GM18868 (cell line): ENCODE data around the gene PIGL.
"Not testable (repeated sequence)": the region's sequence is repeated elsewhere in the genome, so short reads cannot be mapped to it uniquely, and the experiment has no call there.

Experiments
- ATAC-seq: cut with Tn5 transposase; IDR thresholded peaks from one replicate; pipeline ENCODE4 v1.9.1; 2021; ENCODE audit warnings: mild to moderate bottlenecking, moderate library complexity; ENCODE audit not compliant: unreplicated experiment

The PIGL gene

DNA sequence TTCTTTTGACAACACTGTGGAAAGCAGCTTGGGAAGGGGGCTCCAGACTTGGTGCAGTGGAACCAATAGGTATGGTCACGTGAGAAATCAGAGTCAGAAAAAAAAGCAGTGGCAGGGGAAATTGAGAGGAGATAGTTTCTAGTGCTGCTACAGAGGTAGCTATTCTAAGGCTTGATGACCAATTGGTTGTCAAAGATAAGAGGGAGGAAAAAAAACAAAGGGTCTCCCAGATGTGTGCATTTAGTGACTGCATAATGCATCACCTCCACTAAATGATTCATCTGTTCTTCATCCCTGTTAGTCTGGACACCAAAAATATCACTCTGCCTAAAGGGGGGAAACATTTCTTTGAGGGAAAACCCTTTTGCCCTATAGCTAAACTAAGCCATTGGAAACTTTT lies 56.5 kb downstream of the PIGL start:
- ATAC-seq: no peak

DNA sequence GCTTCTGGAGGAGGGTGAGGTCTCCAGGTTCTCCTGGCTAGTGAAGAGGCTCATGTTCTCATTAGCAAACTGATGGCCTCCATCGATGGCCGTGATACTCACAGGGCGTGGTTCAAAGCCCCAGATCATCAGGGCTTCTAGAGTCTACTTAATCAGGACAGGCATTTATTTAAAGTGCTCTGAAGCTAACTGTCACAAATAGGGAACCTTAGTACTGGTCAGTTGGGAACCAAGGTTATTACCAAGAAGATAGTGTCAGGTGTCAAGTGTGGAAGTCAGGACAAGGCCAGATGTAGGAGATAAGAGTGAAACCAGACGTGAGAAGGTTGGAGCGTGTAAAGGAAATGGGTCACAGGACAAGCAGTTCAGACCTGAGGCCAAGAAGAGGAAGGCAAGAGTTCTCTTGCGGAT lies 56.9 kb downstream of the PIGL start:
- no peak for ATAC-seq

DNA sequence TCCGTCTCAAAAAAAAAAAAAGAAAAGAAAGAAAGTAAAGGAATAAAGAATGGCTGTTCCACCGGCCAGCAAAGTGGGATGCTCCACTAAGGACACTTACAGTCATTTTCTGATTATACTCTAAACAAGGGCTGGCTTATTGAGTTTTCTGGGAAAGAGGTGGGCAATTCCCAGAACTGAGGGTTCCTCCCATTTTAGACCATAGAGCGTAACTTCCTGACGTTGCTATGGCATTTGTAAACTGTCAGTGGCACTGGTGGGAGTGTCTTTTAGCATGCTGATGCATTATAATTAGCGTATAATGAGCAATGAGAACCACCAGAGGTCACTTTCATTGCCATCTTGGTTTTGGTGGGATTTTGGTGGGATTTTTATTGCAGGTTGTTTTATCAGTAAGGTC lies 58.0 kb downstream of the PIGL start:
- ATAC-seq: no peak

DNA sequence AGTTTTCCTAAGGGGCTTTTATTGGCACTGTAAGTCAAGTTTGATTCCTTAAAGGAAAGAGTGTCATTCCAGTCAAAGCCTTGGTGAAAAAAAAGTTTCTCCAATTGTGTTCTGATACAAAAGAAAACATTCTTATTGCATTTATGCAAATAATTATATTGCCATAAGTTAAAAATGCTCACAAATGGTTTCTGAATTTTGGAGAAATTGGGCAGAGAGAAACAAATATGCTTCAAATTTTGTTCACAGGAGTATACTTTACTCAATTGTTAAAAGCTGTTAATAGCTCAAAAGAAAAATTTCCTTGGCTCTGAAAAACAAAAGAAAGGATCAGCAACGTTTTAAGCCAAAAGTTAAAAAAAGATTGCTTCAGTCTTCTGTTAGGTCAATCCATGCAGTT lies 60.2 kb downstream of the PIGL start:
- ATAC-seq: no peak

DNA sequence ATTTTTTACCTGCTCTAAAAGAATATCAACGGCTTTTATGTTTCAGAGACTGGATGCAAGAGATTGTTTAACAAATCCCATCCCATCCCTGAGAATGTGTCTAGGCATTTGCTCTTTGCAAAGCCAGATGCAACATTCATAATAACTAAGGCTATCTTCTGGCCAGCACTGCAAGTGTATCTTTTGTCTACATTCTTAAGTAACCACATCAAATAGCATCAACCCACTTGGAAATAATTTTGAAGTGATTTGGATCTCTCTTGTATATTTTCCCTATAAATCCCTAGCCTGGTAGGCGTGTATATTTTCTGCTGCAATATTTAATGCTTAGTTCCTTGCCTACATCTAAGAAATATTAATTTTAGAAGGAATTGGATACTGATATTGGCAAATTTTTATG lies 64.3 kb downstream of the PIGL start:
- no peak for ATAC-seq

DNA sequence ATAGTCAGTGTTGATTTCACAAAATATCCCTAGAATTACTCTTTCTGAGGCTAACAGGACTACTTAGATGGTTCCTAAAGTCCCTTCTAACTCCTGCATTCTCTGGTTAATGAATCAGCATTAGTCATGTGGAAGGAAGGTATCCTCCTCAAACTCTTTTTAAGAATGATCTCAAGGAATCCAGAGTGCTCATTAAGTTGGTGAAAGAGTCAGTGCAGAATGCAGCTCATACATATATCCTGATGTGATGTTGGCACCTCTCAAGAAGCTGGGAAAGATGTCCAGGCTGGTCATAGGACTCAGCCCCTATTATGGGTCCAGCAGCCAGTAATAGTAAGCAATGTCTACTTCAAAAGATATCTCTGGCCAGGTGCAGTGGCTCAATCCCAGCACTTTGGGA lies 65.5 kb downstream of the PIGL start:
- no peak for ATAC-seq

DNA sequence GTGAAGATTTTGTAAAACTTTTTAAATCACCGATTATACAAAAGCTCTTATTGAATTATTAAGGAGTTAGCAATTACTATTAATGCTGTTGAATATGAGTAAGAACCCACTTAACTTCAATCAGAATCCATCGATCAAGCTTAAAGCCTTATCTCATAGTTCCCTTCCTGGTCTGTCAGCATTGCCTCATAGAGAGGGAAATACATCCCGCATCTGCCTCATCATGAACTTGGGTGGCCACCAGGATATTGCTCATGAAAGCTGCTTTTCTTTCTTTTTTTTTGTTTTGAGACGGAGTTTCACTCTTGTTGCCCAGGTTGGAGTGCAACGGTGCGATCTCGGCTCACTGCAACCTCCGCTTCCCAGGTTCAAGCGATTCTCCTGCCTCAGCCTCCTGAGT lies 66.7 kb downstream of the PIGL start:
- ATAC-seq: no peak

DNA sequence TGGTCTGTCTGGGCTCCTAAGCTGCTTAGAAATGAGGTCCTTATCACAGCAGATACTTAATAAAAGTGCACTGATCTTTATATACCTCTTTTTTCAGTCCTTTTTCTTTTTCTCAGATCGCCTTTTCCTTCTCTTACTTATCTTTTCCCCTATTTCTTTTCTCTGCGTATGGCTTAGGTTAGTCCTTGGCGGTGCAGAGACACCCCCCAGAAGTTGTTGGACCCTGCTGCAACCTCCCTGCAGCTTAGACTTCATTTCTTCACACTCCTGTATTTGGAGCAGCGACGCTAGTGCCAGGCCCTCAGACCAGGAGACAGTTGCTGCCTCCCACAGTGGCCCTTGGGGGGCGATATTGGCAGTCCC lies 68.6 kb downstream of the PIGL start:
- ATAC-seq: no peak

DNA sequence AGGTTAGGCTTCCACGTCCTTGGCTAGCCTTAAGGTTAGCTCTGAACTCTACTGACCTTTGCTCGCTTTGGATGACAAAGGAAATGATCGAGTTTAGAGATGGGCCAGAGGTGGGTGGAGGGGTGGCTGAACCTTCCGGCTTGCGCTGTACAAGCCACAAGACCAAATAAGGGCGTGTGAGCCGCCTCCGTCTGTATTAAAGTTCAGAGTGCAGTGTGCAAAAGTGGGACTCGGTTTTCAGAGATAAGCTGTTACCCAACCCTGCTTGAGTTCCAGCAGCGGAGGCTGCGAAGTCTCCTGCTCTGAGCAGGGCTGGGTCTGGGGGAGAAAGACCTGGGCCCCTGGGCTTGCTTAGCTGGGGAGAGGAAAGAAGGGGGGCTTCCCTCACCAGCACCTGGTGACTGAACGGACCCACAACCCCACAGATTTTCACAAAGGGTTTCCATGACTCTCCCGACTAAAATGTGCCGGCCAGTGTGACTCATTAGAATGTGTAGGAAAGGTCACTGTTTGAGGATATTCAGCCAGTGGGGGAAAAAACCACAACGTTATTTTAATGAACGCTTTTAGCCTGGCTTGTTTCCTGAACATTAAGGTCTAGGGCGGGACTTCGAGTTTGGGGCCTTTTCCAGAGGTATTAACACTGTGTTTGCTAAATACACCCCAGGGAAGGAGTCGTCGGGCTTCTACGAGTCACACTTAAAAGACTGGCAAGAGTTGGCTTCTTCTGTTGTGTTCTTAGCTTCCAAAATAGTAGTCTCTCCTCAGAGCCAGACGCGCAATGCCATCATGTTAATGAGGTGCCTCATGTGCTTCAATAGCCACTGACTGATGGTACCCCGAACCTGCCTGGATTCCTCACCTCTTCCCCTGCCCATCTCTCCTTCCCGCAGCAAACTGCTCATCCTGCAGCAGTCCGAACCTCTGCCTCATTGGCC lies 69.3 kb downstream of the PIGL start:
- peak; percentile 77 for ATAC-seq

DNA sequence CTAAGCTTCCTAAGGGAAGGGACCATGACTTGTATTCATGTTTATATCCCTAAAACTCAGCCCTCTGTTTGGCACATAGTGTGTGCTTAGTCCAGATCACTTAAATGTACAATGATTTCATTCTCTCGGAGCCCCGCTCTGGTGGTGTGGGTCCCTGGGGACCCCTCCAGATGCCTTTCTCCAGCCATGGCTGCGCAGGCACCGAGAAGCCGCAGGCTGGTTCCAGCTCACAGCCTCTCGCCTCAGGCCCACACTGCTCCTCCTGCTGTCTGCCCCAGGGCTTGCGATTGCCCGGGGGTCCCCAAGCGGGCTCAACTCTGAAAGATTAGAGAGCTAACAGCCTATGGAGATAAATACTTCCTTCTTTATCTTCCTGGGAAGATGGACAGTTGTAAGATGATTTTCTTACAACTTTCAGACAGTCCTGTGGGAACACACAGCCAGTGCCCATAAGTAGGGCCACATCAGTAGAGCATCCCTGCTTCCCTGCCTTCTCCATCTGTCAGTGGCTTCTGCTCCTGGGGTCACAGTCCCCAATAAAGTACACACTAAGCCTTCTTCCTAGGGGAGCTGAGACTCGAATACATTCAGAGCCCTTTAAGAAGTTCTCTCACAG lies 70.0 kb downstream of the PIGL start:
- ATAC-seq: peak; percentile 57

DNA sequence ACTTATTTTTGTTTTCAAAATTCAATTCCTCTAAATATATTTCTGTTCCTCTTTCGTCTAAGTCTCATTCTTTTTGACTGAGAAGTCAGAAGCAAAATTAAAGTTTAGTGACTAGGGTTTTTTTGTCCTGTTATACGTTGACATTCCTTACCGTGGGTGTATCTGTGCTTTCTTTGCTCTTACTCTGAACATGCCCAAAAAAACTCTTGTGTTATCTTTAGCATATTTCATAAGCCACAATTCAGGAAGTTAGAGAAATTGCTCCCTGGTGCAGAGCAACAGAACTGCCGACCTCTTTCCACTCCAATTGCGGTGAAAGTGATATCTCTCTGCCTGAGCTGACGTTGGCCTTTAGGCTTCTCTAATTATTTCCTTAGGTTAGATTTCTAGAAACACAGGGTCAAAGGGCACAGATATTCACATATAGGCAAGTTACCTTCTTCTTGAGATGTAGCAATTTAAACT lies 70.6 kb downstream of the PIGL start:
- ATAC-seq: peak; percentile 21

DNA sequence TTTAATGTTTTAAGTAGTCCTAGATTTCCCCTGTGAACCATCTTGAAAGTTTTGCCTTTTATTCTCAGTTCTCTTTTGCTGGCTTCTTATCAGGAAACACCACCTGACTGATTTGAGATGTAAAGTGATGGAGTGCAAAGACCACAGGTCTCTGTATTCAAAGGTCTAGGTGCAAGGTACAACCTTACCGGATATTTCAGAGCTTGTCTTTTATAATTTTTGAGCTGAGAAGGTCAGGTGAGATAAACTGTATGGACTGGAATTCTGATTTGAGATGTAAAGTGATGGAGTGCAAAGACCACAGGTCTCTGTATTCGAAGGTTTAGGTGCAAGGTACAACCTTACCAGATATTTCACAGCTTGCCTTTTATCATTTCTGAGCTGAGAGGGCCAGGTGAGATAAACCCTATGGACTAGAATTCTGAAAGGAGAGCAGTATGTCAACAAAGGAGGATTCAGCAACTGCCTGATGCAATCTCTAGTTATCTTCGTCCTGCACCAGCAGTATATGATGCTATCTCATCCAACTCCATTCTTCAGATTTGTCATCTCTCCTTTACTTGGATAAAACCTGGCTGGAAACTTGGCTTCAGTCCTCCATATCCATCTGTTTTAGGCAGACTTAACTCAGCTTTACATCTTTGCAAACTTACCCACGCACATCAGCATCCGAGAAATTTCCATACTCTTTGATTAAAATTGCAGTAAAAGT lies 72.0 kb downstream of the PIGL start:
- ATAC-seq: no peak

DNA sequence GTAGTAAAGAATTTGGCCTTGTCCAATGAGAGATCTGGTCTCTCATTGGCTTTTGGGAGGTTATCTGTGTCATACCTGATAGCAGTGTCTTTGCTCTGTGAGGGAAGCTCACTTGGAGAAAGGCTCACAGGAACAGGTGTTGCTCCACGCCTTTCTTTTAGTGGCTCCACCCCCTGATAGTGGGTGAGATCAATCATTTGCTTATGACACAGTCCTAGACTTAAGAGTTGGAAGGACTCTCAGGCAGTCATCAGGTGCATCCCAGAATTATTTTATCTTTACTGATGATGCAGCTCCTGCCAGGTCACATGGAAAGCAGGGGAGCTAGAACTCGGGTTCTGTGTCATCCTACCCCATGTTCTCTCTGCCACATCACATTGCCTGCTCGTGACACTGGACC lies 76.9 kb downstream of the PIGL start:
- ATAC-seq: no peak

DNA sequence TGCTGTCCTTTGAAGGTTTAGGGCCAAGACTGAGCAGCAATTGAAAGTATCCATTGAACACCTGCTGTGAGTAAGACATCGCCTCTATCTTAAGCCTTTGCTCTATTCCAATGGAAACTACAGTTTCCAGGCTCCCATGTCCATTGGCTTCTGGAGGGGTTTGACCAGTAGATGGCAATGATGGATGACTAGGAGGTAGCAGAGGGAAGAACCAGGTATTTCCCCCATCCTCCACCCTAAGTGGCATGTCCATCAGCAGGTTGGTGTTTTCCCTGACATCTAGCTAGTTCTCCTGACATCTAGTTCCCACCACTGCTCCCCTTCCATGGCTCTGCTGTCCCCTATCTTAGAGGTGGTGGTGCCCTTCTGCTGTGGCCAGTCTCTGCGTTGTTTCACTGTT lies 77.5 kb downstream of the PIGL start:
- ATAC-seq: no peak

DNA sequence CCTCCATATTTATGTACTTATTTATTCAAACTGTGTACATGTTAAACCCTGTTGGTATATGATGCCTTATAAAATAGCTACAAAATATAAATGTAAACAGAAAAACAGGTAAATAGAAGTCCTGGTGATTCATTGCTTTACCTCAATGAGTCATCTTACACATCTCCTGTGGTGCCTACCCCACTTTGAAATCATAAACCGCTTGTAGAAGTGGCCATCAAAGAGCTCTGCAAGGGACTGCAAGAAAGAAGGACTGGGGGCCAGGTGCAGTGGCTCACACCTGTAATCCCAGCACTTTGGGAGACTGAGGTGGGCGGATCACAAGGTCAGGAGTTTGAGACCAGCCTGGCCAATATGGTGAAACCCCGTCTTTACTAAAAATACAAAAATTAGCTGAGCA lies 79.1 kb downstream of the PIGL start:
- not testable (repeated sequence) for ATAC-seq

DNA sequence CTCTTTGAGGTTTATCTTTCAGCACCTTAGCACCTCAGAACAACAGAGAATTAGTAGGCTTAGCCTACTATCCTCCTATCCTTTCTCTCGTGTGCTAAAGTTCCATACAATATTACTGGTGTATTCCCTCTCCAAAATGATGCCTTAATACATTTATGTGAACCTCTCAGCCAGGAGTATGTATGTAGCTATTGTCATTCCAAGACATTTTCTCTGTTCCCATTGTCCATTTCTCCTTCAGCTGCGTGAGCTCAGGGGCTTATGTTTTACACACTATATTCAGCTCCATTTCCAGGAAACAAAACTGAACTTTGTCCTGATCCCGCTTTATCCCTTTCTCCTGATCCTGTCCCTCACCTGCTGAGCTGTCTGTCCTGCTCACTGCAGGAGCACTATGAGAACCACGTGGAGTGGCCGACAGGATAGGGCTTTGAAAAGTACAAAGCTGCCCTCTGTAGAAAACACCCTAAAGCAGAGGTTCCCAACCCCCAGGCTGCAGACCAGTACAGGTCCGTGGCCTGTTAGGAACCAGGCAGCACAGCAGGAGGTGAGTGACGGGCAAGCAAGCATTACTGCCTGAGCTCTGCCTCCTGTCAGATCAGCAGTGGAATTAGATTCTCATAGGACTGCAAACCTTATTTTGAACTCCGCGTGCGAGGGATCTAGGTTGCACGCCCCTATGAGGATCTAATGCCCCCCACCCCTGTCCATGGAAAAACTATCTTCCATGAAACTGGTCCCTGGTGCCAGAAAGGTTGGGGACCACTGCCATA lies 80.5 kb downstream of the PIGL start:
- no peak for ATAC-seq

DNA sequence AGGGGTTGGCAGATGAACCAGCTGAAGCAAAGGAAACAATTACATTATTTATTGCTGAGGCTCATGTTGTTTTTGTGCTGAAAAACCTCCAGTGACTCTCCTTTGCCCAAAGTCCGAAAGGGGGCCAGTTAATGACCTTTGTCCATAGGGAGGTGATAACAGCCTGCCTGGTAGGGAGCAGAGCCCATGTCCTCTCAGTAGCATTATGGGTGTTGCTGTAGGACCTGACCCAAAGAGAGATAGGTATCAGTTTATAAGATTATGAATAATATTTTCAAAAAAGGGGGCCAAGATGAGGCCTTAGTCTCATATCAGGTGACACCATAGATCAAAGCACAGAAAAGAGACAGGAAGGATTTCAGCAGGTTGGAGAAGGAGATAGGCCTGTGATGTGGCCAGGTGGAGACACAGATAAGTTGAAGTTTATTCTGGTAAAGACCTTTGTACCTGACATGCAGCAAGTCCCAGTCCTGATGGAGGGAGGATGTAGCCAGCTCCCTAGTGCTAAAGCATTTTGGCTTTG lies 81.2 kb downstream of the PIGL start:
- no peak for ATAC-seq

DNA sequence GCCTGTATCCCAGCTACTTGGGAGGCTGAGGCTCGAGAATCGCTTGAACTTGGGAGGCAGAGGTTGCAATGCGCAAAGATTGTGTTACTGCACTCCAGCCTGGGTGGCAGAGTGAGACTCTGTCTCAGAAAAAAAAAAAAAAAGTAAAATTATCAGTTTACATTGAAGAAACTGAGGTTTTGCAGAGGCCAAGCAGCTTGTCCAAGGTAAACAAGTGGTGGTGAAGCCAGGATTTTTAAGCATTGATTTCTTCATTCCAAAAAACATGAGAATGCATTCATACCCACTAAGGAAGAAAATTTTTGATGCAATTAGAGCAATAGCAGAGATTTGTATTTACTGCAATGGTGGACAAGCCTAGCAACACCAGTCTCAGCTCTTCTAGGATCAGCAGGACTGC lies 83.5 kb downstream of the PIGL start:
- ATAC-seq: no peak

DNA sequence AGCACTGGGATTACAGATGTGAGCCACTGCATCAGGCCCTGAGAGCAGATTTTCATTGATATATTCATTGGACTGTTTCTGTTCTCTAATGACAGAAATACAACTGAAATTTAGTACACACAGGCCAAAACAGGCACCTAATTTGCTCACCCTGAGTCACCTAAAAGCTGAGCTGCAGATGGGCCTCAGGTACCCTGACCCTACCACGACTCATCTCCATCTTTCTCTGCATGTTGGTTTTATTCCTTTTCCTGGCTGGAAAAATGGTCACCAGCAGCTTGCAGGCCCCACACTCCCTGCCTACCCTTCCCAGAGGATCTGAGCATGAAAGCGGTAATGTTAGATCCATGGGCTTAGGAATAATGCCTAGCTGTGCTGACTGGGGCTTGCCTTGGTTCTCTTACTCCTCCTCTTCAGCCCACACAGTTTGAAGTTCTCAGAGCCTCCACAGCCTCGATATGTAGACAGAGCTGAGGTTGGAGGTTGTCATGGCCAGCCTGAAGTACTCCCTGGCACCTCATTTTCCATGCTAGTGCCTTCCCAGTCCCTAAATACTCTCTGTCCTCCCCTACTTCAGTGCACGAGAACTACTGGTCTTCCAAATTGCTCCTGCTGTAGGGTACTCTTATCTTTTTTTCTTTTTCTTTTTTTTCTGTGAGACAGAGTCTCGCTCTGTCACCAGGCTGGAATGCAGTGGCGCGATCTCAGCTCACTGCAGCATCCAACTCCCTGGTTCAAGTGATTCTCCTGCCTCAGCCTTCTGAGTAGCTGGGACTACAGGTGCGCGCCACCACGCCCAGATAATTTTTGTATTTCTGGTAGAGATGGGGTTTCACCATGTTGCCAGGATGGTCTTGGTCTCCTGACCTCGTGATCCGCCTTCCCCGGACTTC lies 85.2 kb downstream of the PIGL start:
- ATAC-seq: no peak

DNA sequence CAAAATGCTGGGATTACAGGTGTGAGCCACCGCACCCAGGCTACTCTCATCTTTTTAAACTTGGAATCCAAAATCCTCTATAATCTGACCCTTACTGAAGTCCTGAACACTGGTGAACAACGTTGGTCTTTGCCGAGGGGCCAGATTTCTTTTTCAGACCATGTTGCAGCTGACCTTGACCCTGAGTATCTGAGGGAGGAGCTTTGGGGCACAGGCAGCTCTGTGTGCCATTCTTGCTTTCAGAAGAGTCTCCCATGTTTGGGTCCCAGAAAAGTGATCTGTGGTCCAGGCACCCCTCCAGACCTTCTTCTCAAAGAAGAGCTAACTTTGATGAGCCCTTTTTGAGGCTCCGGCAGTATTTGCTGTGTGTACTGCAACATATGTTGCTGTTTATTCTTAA lies 85.8 kb downstream of the PIGL start:
- no peak for ATAC-seq
